ENCODE data around the gene STARD9.
"Not testable (repeated sequence)": the region's sequence is repeated elsewhere in the genome, so short reads cannot be mapped to it uniquely, and the experiment has no call there.

DNA sequence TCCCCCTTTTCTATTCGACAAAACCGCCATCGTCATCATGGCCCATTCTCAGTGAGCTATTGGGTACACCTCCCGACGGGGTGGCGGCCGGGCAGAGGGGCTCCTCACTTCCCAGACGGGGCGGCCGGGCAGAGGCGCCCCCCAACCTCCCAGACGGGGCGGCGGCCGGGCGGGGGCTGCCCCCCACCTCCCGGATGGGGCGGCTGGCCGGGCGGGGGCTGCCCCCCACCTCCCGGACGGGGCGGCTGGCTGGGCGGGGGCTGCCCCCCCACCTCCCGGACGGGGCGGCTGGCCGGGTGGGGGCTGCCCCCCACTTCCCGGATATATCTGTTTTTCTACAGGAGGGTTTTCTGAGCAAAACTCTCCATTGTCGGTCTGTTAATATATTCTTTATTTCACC, 25.9 kb downstream of the STARD9 start:
- TF ChIP-seq SMC3 (conservative IDR thresholded peaks at IDR 0.05; ENCODE audit: insufficient read depth, low read depth, low read length); ELF1 (tag; IDR thresholded peaks at IDR 0.05): not testable (repeated sequence)
